Astrocyte of the cerebellum (primary cell): Measurements from ENCODE around the gene DNM3.

Experiments used
- DNase-seq: peaks from one replicate; pipeline ENCODE4 v3.0.0-alpha.2; 2011; ENCODE audit warnings: low read depth
- H3K4me3 ChIP-seq: 2 replicates; pipeline ENCODE4 v1.5.1; 2011; ENCODE audit warnings: mild to moderate bottlenecking, low read depth, low read length, moderate library complexity
- CTCF ChIP-seq: IDR thresholded peaks from 2 replicates; pipeline ENCODE4 v1.5.1; 2012; ENCODE audit warnings: low read length, low read depth, moderate library complexity, mild to moderate bottlenecking; ENCODE audit errors: missing control alignments
- in situ Hi-C: cut with HindIII; loops from 2 replicates; pipeline ENCODE4 v1.10.0; 2017; ENCODE audit warnings: low sequenced_read_pairs

The DNM3 gene

DNA sequence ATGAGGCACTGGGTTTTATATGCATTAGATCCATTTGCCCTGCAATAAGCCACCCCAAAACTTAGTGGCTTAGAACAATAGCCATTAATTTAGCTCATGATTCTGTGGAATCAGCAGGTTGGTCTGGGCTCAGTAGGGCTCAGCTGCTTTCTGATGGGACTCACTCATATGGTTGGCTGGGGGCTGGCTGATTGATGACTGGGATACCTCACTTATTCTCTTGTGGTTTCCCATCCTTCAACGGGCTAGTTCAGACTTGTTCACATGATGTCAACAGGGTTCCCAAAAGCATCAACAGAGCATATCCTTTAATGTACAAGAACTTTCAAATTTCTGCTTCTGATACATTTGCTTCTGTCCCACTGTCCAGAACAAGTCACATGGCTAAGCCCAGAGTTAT, 43.2 kb downstream of the DNM3 start:
- no peak for TF ChIP-seq CTCF
- in situ Hi-C loops = no loop called here
- no peak for DNase-seq
- H3K4me3 ChIP-seq = no peak overlapping the region

DNA sequence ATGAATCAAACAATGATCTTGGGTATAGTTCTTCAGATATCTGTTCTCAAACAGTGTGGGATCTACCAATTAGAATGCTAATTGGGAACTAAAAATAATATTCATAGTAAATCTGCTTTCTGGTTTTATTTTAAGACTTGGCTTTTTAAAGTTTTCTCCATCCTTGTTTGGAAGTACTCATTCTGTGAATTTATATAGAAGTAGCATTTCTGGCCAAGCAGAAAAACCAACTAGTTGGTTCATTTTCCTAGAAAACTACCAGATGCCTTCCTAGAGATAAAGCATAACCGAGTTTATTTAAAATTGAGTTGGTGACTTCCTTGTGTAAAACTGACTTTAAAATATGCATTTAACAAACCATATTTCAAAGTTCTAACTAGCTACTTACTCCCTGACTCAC, 48.8 kb downstream of the DNM3 start:
- no peak for DNase-seq
- in situ Hi-C loops = no loop called here
- no peak for TF ChIP-seq CTCF

GRCh38 chr1:171896936-171897703, 55.8 kb downstream of the DNM3 start:
- in situ Hi-C loops = no loop called here

More for the DNA sequence above, 48.8 kb downstream of the DNM3 start:
- H3K4me3 ChIP-seq = no peak overlapping the region

GRCh38 chr1:171898941-171899340, 57.6 kb downstream of the DNM3 start:
- H3K4me3 ChIP-seq = no peak overlapping the region
- no peak for DNase-seq
- in situ Hi-C loops = no loop called here
- no peak for TF ChIP-seq CTCF

More at GRCh38 chr1:171896936-171897703, 55.8 kb downstream of the DNM3 start:
- no peak for DNase-seq
- TF ChIP-seq CTCF = no peak
- H3K4me3 ChIP-seq = no peak overlapping the region

DNA sequence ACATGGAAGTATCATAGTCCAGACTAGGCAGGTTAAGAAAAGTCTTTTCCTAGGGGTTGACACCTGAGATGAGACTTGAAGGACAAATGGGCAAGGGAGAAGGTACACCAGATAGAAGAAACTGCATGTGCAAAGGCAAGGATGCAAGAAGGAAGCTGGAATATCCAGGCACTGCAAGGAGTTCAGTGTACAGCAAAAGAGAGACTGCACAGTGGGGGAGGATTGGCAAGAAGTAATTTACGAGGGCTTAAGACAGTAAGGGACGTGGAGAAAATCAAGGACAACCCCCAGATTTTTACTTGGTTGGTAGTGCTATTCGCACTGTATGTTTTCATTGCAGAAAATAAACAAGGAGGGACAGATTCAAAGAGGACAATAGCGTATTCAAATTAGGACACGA, 58.5 kb downstream of the DNM3 start:
- in situ Hi-C loops = no loop called here
- H3K4me3 ChIP-seq = no peak overlapping the region
- no peak for DNase-seq
- no peak for TF ChIP-seq CTCF

DNA sequence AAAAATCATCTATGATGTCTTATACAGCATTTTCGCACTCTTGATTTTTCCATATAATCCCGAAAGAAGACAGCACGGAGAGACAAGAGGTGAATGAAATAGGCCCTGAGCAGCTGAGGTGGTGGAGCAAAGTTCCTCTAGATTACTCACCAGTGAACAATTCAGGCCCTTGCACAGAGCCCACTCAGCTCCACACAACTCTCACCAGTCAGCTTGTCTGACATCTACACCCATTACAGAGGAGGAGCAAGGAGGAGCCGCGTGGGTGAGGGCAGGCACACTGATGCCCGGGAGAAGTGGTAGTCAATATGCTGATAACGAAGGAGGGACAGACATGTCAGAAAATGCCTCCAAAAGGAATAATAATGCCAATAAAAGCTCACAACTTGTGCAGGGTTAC, 59.9 kb downstream of the DNM3 start:
- no peak overlapping the region for H3K4me3 ChIP-seq
- DNase-seq = no peak
- in situ Hi-C loops = no loop called here
- TF ChIP-seq CTCF = no peak

- TF ChIP-seq CTCF = no peak
- H3K4me3 ChIP-seq = no peak overlapping the region
- in situ Hi-C loops = no loop called here
- DNase-seq = no peak
Observed at GRCh38 chr1:171902527-171902926, 61.2 kb downstream of the DNM3 start.
